HEK293T (cell line): ENCODE results near the gene GADD45B.

ENCODE experiments used
- CTCF ChIA-PET: fragments of 350-600 bp; formaldehyde crosslinking; extraction: SDS; loops from one replicate; lab custom pipeline; 2021; ENCODE audit warnings: antibody characterized with exemption, inconsistent platforms; lab: Yijun Ruan, JAX
- POLR2A ChIA-PET: fragments of 350-600 bp; formaldehyde crosslinking; extraction: SDS; loops from one replicate; lab custom pipeline; 2020; ENCODE audit warnings: antibody characterized with exemption, inconsistent platforms; lab: Yijun Ruan, JAX
- DNase-seq: peaks from one replicate; pipeline ENCODE4 v3.0.0; 2012; ENCODE audit warnings: mixed read lengths; ENCODE audit errors: extremely low spot score
- ARNT ChIP-seq: fragments of 450-650 bp; IDR thresholded peaks from 2 replicates; pipeline ENCODE4 v1.6.1; 2017; ENCODE audit warnings: mild to moderate bottlenecking
- BHLHE40 ChIP-seq: fragments of 450-650 bp; IDR thresholded peaks from 2 replicates; pipeline ENCODE4 v1.6.1; 2016; ENCODE audit warnings: mild to moderate bottlenecking, moderate library complexity, borderline replicate concordance
- CTBP1 ChIP-seq: fragments of 450-650 bp; IDR thresholded peaks from 2 replicates; pipeline ENCODE4 v1.6.1; 2016; ENCODE audit warnings: borderline replicate concordance
- ELF4 ChIP-seq: fragments of 450-650 bp; IDR thresholded peaks from 2 replicates; pipeline ENCODE4 v1.6.1; 2017; ENCODE audit warnings: antibody characterized with exemption
- FOXA1 ChIP-seq: fragments of 450-650 bp; IDR thresholded peaks from 2 replicates; pipeline ENCODE4 v1.6.1; 2016; ENCODE audit warnings: mild to moderate bottlenecking
- FOXK2 ChIP-seq: fragments of 450-650 bp; IDR thresholded peaks from 2 replicates; pipeline ENCODE4 v1.6.1; 2016; ENCODE audit warnings: mild to moderate bottlenecking
- FOXM1 ChIP-seq: fragments of 450-650 bp; IDR thresholded peaks from 2 replicates; pipeline ENCODE4 v1.6.1; 2017; ENCODE audit warnings: mild to moderate bottlenecking, borderline replicate concordance
- HDGF ChIP-seq: fragments of 450-650 bp; IDR thresholded peaks from 2 replicates; pipeline ENCODE4 v1.6.1; 2017; ENCODE audit warnings: antibody characterized with exemption, borderline replicate concordance
- L3MBTL2 ChIP-seq: fragments of 450-650 bp; conservative IDR thresholded peaks from 2 replicates; pipeline ENCODE4 v1.6.1; 2016; ENCODE audit warnings: mild to moderate bottlenecking
- LEF1 ChIP-seq: fragments of 450-650 bp; IDR thresholded peaks from 2 replicates; pipeline ENCODE4 v1.6.1; 2017; ENCODE audit warnings: mild to moderate bottlenecking, borderline replicate concordance
- NFRKB ChIP-seq: fragments of 450-650 bp; IDR thresholded peaks from 2 replicates; pipeline ENCODE4 v1.6.1; 2016; ENCODE audit warnings: mild to moderate bottlenecking, moderate library complexity
- SP1 ChIP-seq: fragments of 450-650 bp; IDR thresholded peaks from 2 replicates; pipeline ENCODE4 v1.6.1; 2017
- SUZ12 ChIP-seq: fragments of 450-650 bp; IDR thresholded peaks from 2 replicates; pipeline ENCODE4 v1.6.1; 2016; ENCODE audit warnings: mild to moderate bottlenecking
- TARDBP ChIP-seq: fragments of 450-650 bp; IDR thresholded peaks from 2 replicates; pipeline ENCODE4 v1.6.1; 2016
- ZNF384 ChIP-seq: fragments of 450-650 bp; IDR thresholded peaks from 2 replicates; pipeline ENCODE4 v1.6.1; 2016
- TF ChIP-seq, protein P1 (sequence below): fragments of 450-650 bp; IDR thresholded peaks from 2 replicates; pipeline ENCODE4 v1.6.1; 2016

GADD45B gene

DNA sequence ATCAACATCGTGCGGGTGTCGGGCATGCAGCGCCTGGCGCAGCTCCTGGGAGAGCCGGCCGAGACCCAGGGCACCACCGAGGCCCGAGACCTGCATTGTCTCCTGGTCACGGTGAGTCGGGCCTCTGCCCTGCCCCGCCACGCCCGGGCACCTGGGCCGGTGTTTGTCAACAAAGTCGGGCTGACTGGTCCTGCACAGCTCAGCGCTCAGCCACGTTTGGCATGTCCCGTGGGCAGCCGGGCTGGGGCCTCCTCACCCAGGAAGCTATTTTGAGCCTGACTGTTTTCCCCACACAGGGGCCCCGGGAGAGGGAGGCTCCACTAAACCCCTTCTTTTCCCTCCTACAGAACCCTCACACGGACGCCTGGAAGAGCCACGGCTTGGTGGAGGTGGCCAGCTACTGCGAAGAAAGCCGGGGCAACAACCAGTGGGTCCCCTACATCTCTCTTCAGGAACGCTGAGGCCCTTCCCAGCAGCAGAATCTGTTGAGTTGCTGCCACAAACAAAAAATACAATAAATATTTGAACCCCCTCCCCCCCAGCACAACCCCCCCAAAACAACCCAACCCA lies 1.3 kb downstream of the GADD45B start:
- DNase-seq = no peak
- ChIA-PET POLR2A (interaction anchor here (0.9 to 6.2 kb wide), 28 partner anchors 7 to 171 kb away, joined by 3 to 151 read pairs (median 17); partner anchors contain the start of gene LMNB2), CTCF (interaction anchor here (1.0 to 3.1 kb wide), 2 partner anchors 8 to 134 kb away, joined by 3 to 15 read pairs; no protein-coding TSS in a partner anchor)
- TF ChIP-seq, protein P1, sequence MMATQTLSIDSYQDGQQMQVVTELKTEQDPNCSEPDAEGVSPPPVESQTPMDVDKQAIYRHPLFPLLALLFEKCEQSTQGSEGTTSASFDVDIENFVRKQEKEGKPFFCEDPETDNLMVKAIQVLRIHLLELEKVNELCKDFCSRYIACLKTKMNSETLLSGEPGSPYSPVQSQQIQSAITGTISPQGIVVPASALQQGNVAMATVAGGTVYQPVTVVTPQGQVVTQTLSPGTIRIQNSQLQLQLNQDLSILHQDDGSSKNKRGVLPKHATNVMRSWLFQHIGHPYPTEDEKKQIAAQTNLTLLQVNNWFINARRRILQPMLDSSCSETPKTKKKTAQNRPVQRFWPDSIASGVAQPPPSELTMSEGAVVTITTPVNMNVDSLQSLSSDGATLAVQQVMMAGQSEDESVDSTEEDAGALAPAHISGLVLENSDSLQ = no peak
- TF ChIP-seq ELF4 (no peak), TARDBP (no peak), ZNF384 (no peak), FOXM1 (no peak), FOXK2 (no peak), FOXA1 (no peak), SUZ12 (no peak), CTBP1 (no peak), SP1 (no peak), HDGF (no peak), L3MBTL2 (no peak), BHLHE40 (no peak), NFRKB (no peak), LEF1 (no peak), ARNT (no peak)

DNA sequence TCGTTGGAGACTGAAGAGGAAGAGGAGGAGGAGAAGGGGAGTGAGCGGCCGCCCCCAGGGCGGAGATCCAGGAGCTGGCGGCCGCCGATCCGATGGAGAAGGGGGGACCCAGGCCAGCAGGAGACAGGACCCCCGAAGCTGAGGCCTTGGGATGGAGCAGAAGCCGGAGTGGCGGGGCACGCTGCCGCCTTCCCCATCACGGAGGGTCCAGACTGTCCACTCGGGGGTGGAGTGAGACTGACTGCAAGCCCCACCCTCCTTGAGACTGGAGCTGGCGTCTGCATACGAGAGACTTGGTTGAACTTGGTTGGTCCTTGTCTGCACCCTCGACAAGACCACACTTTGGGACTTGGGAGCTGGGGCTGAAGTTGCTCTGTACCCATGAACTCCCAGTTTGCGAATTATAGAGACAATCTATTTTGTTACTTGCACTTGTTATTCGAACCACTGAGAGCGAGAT lies 1.8 kb downstream of the GADD45B start:
- POLR2A ChIA-PET = interaction anchor here (0.6 to 6.2 kb wide), 9 partner anchors 19 to 140 kb away, joined by 4 to 151 read pairs (median 79); partner anchors contain the start of gene LMNB2

DNA sequence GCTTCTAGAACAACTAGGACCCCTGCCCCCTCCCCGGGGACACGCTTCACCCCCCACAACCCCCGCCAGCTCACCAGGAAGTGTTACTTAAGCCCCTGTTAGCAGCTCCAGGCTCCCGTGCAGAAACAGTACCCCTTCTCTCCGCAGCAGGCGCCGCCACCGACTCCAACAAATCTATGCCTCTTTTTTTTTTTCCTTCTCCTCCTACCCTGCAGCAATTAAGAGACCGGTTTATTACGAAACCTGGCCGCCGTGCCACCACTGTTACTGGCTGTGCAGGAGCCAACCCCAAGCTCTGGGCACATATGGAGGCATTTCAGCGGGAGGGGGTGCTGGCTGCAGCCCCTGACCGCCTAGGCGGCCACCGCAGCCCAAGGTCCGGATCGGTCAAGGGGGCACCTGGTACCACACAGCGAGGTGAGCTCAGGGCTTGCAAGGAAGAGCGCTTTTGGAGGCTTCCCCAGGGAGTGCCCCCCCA lies 2.4 kb downstream of the GADD45B start:
- DNase-seq = no peak
- no peak for TF ChIP-seq L3MBTL2
- peak; percentile 87 for TF ChIP-seq ZNF384
- CTCF ChIA-PET = interaction anchor here (0.6 to 3.1 kb wide), 5 partner anchors 9 to 763 kb away, joined by 3 to 15 read pairs (median 6); no protein-coding TSS in a partner anchor
- POLR2A ChIA-PET = interaction anchor here (0.6 to 6.2 kb wide), 8 partner anchors 21 to 131 kb away, joined by 3 to 151 read pairs (median 80); partner anchors contain the start of gene LMNB2

More for the DNA sequence above, 1.8 kb downstream of the GADD45B start:
- TF ChIP-seq, protein P1 = no peak
- no peak for TF ChIP-seq FOXK2
- no peak for TF ChIP-seq FOXA1
- no peak for TF ChIP-seq ARNT
- TF ChIP-seq TARDBP = no peak
- TF ChIP-seq BHLHE40 = no peak
- TF ChIP-seq FOXM1 = no peak
- no peak for TF ChIP-seq SP1
- TF ChIP-seq HDGF = no peak
- no peak for TF ChIP-seq CTBP1
- TF ChIP-seq NFRKB = no peak
- CTCF ChIA-PET = interaction anchor here (0.6 to 3.1 kb wide), 5 partner anchors 8 to 762 kb away, joined by 3 to 15 read pairs (median 6); no protein-coding TSS in a partner anchor
- no peak for DNase-seq

GRCh38 chr19:2478756-2479555 lies 3.0 kb downstream of the GADD45B start:
- ChIA-PET CTCF (no interaction called here), POLR2A (interaction anchor here (0.7 to 6.2 kb wide), 6 partner anchors 28 to 100 kb away, joined by 3 to 151 read pairs (median 87); no protein-coding TSS in a partner anchor)
- DNase-seq = no peak
- no peak for TF ChIP-seq LEF1

GRCh38 chr19:2479556-2480194 lies 3.7 kb downstream of the GADD45B start:
- TF ChIP-seq BHLHE40 (no peak), HDGF (no peak)
- CTCF ChIA-PET = no interaction called here
- POLR2A ChIA-PET = interaction anchor here (1.1 to 4.7 kb wide), 2 partner anchors 50 to 74 kb away, joined by 3 to 79 read pairs; no protein-coding TSS in a partner anchor
- no peak for DNase-seq

DNA sequence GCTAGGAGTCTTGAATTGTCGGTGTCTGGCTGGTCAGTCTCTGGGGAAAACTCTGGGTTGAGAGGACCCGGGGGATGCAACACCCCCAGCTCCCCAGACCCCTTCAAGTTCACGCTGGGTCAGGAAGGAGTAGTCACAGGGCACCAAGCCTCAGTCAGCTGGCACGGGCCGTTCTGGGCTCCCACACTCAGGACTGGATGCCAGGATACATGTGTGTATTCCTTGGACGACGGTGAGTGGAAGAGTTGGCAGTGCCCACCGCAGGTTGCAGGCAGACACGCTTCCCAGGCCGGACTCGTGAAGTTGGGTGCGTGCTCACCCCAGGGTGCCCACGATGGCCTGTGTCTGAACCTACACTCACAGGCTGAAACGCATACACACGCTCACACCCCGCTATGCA lies 5.5 kb downstream of the GADD45B start:
- TF ChIP-seq FOXM1 (no peak), TARDBP (no peak), CTBP1 (no peak), ARNT (no peak), SUZ12 (no peak), FOXK2 (no peak), L3MBTL2 (no peak), LEF1 (no peak), SP1 (no peak), ELF4 (no peak), BHLHE40 (no peak), HDGF (no peak), ZNF384 (no peak), NFRKB (no peak), FOXA1 (no peak)
- TF ChIP-seq, protein P1 = no peak
- ChIA-PET CTCF (interaction anchor here (0.6 kb wide), 1 partner anchor 166 kb away, joined by 3 read pairs; no protein-coding TSS in a partner anchor), POLR2A (no interaction called here)
- no peak for DNase-seq
